GM12878 (cell line): ENCODE data around the gene REL. TPM values are rescaled to one million over a fixed set of nuclear protein-coding genes. Genes with fewer than 3 reads are reported as not detected.

Experiments used
- CHD4 ChIP-seq: fragments of 200-600 bp; sonication (generic); IDR thresholded peaks from 2 replicates; pipeline ENCODE4 v1.6.1; 2016; ENCODE audit warnings: mild to moderate bottlenecking
- EGR1 ChIP-seq, 2 experiments: IDR thresholded peaks; 1 replicate in 1 of 2; 2 replicates in 1 of 2; pipeline ENCODE4 v1.6.1; 2011 to 2012; ENCODE audit warnings: low read depth in 2 of 2, low read length in 2 of 2, borderline replicate concordance in 1 of 2, mild to moderate bottlenecking in 1 of 2, moderate library complexity in 1 of 2
- GABPA ChIP-seq: IDR thresholded peaks from 2 replicates; pipeline ENCODE4 v1.6.1; 2014; ENCODE audit warnings: antibody characterized with exemption, low read depth, mild to moderate bottlenecking, inconsistent platforms
- HDGF ChIP-seq: fragments of 450-650 bp; IDR thresholded peaks from 2 replicates; pipeline ENCODE4 v1.6.1; 2016; ENCODE audit warnings: antibody characterized with exemption
- IRF3 ChIP-seq: fragments of 450-650 bp; IDR thresholded peaks from 2 replicates; pipeline ENCODE4 v1.6.1; 2014; ENCODE audit warnings: mild to moderate bottlenecking
- JUND ChIP-seq: IDR thresholded peaks from 2 replicates; pipeline ENCODE4 v1.6.1; 2012; ENCODE audit warnings: low read depth, mild to moderate bottlenecking, low read length, improper control_type of control experiment, moderate library complexity
- MTA3 ChIP-seq: IDR thresholded peaks from 2 replicates; pipeline ENCODE4 v1.6.1; 2012; ENCODE audit warnings: low read length, inconsistent platforms, borderline replicate concordance
- NFYB ChIP-seq: IDR thresholded peaks from 2 replicates; pipeline ENCODE4 v1.6.1; 2011; ENCODE audit warnings: low read depth, mild to moderate bottlenecking, low read length, improper control_type of control experiment, moderate library complexity; ENCODE audit not compliant: insufficient read depth
- POLR2AphosphoS2 ChIP-seq: IDR thresholded peaks from 2 replicates; pipeline ENCODE4 v1.6.1; 2011; ENCODE audit warnings: low read depth, mild to moderate bottlenecking, low read length, improper control_type of control experiment, moderate library complexity
- POLR2AphosphoS5 ChIP-seq: IDR thresholded peaks from 2 replicates; pipeline ENCODE4 v1.6.1; 2011; ENCODE audit warnings: mild to moderate bottlenecking, low read length, inconsistent platforms
- REST ChIP-seq: IDR thresholded peaks from 2 replicates; pipeline ENCODE4 v1.6.1; 2012; ENCODE audit warnings: mild to moderate bottlenecking, low read depth, low read length
- RFX5 ChIP-seq: IDR thresholded peaks from 2 replicates; pipeline ENCODE4 v1.6.1; 2011; ENCODE audit warnings: low read depth, low read length, improper control_type of control experiment
- RUNX3 ChIP-seq: IDR thresholded peaks from 2 replicates; pipeline ENCODE4 v1.6.1; 2012; ENCODE audit warnings: low read length, inconsistent platforms
- SIN3A ChIP-seq: IDR thresholded peaks from 2 replicates; pipeline ENCODE4 v1.6.1; 2012; ENCODE audit warnings: low read depth, low read length, improper control_type of control experiment
- SMAD5 ChIP-seq: IDR thresholded peaks from 2 replicates; pipeline ENCODE4 v1.6.1; 2016; ENCODE audit warnings: antibody characterized with exemption, low read depth
- SP1 ChIP-seq: IDR thresholded peaks from one replicate; pipeline ENCODE4 v1.6.1; 2011; ENCODE audit warnings: low read depth, low read length
- TARDBP ChIP-seq: IDR thresholded peaks from 2 replicates; pipeline ENCODE4 v1.6.1; 2016; ENCODE audit warnings: borderline replicate concordance
- TCF12 ChIP-seq: IDR thresholded peaks from 2 replicates; pipeline ENCODE4 v1.6.1; 2011; ENCODE audit warnings: low read depth, mild to moderate bottlenecking, low read length
- YY1 ChIP-seq: IDR thresholded peaks from 2 replicates; pipeline ENCODE4 v1.6.1; 2011; ENCODE audit warnings: low read depth, mild to moderate bottlenecking, low read length
- ZNF217 ChIP-seq: fragments of 450-650 bp; IDR thresholded peaks from 2 replicates; pipeline ENCODE4 v1.6.1; 2017; ENCODE audit warnings: antibody characterized with exemption, mild to moderate bottlenecking
- ZNF274 ChIP-seq: IDR thresholded peaks from one replicate; pipeline ENCODE4 v1.8.0; 2011; ENCODE audit not compliant: insufficient read length, insufficient read depth
- polyA plus RNA-seq, 11 experiments: library from polyadenylated mRNA; depleted of rRNA in 4 of 11; unstranded in 6 of 11; stranded (reverse) in 5 of 11; fragments of >200 nt; fragmentation: Nextera tagmentation in 4 of 11; fragmentation: Illumina TruSeq in 1 of 11; extraction: Ambion mirVana in 4 of 11; extraction: Trizol in 1 of 11; gene quantifications; 1 replicate in 1 of 11; 2 replicates in 10 of 11; pipeline versions ENCODE4 v1.2.1 to v1.2.3, GENCODE V29; 2011 to 2016; ENCODE audit warnings: inconsistent platforms in 2 of 11, missing spikeins in 2 of 11, low read depth in 1 of 11
- total RNA-seq, 4 experiments: library from RNA; depleted of rRNA in 3 of 4; stranded (reverse); fragments of >200 nt in 3 of 4; fragmentation: Illumina TruSeq in 1 of 4; extraction: Trizol in 1 of 4; gene quantifications; 2 replicates each; pipeline versions ENCODE4 v1.2.1 to v1.2.3, GENCODE V29; 2013 to 2021
- TF ChIP-seq, protein P1 (sequence below): IDR thresholded peaks from 2 replicates; pipeline ENCODE4 v1.6.1; 2011; ENCODE audit warnings: borderline replicate concordance, low read depth, mild to moderate bottlenecking, moderate library complexity, mixed read lengths, low read length; ENCODE audit not compliant: insufficient read depth; ENCODE audit errors: extremely low read length
- TF ChIP-seq, protein P2 (sequence below): IDR thresholded peaks from 2 replicates; pipeline ENCODE4 v1.6.1; 2012; ENCODE audit warnings: low read length, inconsistent platforms

The REL gene
- total and polyA plus RNA-seq, 10 of the 15 experiments (the other 5 are each of a cell fraction or from before 2014, with no cell fraction given), result 6.3 to 52.4 (median 26.6) TPM

DNA sequence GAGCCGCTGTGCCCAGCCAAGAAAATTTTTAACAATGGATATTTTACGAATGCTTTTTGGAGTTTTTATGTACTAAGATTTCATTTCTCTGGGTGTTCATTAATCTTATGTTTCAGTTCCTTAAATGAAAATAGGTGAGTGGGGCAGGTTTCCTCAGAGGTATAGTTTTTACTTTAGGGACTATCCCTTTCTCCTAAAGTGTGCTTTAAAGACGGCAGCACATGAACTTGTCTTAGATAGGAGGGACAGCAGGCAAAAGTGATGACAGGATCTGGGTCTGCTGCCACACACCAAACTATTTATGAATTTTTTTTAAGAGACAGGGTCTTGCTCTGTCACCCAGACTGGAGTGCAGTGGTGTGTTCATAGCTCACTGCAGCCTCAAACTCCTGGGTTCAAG lies 8.0 kb upstream of the REL start (continued):
- TF ChIP-seq, protein P1, sequence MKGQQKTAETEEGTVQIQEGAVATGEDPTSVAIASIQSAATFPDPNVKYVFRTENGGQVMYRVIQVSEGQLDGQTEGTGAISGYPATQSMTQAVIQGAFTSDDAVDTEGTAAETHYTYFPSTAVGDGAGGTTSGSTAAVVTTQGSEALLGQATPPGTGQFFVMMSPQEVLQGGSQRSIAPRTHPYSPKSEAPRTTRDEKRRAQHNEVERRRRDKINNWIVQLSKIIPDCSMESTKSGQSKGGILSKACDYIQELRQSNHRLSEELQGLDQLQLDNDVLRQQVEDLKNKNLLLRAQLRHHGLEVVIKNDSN, result no peak
- TF ChIP-seq ZNF217 (peak; percentile 93; the same call in 1 of the 2 replicates), TARDBP (no peak), JUND (peak; percentile 63; the same call in 1 of the 2 replicates), ZNF274 (no peak), REST (no peak; the same call in 1 of the 2 replicates), POLR2AphosphoS2 (no peak), YY1 (no peak), POLR2AphosphoS5 (no peak), RUNX3 (peak; percentile 75), NFYB (no peak), HDGF (no peak), IRF3 (no peak), SP1 (peak; percentile 12), EGR1 (IDR thresholded peaks at IDR 0.05; ENCODE audit: borderline replicate concordance in 1 of 2, low read depth in 2 of 2, low read length in 2 of 2) (no peak), MTA3 (no peak), CHD4 (0 out of 2 replicates have a peak, but pooled peaks have one; percentile 24), SIN3A (no peak), SMAD5 (no peak), RFX5 (no peak), TCF12 (no peak), GABPA (no peak)
- TF ChIP-seq, protein P2, sequence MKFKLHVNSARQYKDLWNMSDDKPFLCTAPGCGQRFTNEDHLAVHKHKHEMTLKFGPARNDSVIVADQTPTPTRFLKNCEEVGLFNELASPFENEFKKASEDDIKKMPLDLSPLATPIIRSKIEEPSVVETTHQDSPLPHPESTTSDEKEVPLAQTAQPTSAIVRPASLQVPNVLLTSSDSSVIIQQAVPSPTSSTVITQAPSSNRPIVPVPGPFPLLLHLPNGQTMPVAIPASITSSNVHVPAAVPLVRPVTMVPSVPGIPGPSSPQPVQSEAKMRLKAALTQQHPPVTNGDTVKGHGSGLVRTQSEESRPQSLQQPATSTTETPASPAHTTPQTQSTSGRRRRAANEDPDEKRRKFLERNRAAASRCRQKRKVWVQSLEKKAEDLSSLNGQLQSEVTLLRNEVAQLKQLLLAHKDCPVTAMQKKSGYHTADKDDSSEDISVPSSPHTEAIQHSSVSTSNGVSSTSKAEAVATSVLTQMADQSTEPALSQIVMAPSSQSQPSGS, result peak; percentile 89
